Subcutaneous abdominal adipose tissue (tissue), 5 donors: ENCODE data around the gene PRDM15.

Experiments
- H3K27ac ChIP-seq: one replicate; pipeline ENCODE4 v1.7.0; 2013; ENCODE audit warnings: low read depth, mild to moderate bottlenecking, inconsistent platforms, low read length, moderate library complexity
- H3K27me3 ChIP-seq, 5 donors: one replicate each; pipeline ENCODE4 v1.7.0; 2013; ENCODE audit warnings: low read length in 5 of 5, inconsistent platforms in 1 of 5; ENCODE audit not compliant: control insufficient read depth in 5 of 5, insufficient read depth in 4 of 5
- H3K36me3 ChIP-seq, 5 donors: one replicate each; pipeline ENCODE4 v1.7.0; 2013; ENCODE audit warnings: low read length in 5 of 5; ENCODE audit not compliant: control insufficient read depth in 5 of 5, insufficient read depth in 5 of 5
- H3K4me1 ChIP-seq, 5 donors: one replicate each; pipeline ENCODE4 v1.7.0; 2013; ENCODE audit warnings: low read length in 5 of 5, mild to moderate bottlenecking in 3 of 5, moderate library complexity in 1 of 5; ENCODE audit not compliant: control insufficient read depth in 5 of 5, insufficient read depth in 5 of 5
- H3K4me3 ChIP-seq, 5 donors: one replicate each; pipeline ENCODE4 v1.7.0; 2013; ENCODE audit warnings: low read length in 5 of 5, low read depth in 1 of 5
- H3K9ac ChIP-seq, 5 donors: one replicate each; pipeline ENCODE4 v1.7.0; 2013; ENCODE audit warnings: low read length in 5 of 5, mild to moderate bottlenecking in 4 of 5, moderate library complexity in 3 of 5
- H3K9me3 ChIP-seq, 5 donors: one replicate each; pipeline ENCODE4 v1.7.0; 2013; ENCODE audit warnings: low read length in 5 of 5; ENCODE audit not compliant: control insufficient read depth in 5 of 5
- donor health status: healthy.
- donor health status: healthy.
- donor health status: healthy.
- donor health status: healthy.
- donor health status: healthy.

Gene PRDM15

DNA sequence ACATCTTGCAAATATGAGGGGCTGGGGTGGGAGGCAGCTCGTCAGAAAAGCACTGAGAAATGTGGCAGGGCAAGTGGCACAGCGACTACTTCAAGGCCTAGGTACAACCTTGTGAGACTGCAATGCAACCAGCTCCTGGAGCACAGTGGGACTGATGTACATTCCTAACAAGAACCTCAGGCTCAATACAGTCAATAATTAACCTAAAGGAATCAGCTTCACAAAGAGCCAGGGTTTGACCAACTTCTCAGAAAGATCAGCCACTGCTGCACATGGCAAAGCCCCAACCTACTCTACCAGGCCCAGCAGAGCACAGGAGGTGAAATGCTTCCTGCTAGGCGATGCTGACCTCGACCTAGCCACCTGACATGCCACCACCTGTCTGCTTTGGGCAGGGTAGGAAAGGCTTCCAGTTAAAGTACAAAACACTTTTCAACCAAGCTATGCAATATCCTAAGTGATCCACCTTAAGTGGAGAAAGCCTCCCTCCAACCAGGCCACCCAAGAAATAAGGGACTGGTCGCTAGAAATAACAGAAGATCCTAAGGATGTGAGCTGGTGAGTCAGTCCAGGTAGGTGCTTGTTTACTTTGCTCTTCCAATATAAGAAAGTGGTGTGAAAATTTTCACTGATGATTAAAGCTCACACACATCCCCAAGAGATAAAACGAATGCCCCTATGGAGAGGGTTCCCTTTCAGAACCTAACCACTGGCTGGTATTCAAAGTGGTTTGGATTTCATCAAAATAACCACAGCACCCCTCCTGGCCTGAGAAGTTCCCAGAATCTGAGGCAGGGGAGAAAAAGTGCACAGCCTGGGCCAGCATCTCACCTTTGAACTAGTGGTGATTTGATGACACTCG lies 114.4 kb downstream of the PRDM15 start:
- Histone ChIP-seq H3K4me1 (peaks cover 0 to 42% (median 33%) of the 10 kb centered on the region in 5 donors), H3K4me3 (no peak overlapping the region), H3K9ac (no peak overlapping the region)

DNA sequence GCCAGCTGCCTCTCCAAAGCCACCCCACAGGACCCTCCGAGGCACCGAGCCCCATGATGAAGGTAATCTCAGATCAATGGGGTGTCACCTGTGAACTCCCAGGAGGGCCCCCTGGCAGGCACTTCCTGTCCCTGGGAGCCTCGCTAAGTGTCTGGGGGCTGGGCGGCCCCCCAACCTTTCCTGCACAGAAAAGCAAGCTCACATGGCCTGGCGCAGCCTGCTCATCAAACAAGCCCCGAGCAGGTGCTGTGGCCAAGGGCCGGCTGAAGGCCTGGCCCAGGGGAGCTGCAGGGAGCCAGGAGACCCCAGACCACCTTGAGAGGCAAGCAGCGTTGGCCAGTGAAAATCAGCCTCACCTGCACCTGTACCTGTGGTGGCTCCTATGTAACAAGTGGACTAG lies 115.1 kb downstream of the PRDM15 start:
- H3K9ac ChIP-seq, result no peak overlapping the region
- H3K36me3 ChIP-seq, result no peaks in the 10 kb centered on the region
- H3K4me1 ChIP-seq, result peaks cover 0 to 41% (median 33%) of the 10 kb centered on the region in 5 donors
- H3K27ac ChIP-seq, result no peak overlapping the region
- H3K4me3 ChIP-seq, result no peak overlapping the region
- H3K9me3 ChIP-seq, result no peaks in the 10 kb centered on the region
- peaks cover 59 to 91% (median 90%) of the 10 kb centered on the region in 5 donors for H3K27me3 ChIP-seq

More for the DNA sequence above, 114.4 kb downstream of the PRDM15 start:
- Histone ChIP-seq H3K9me3 (no peaks in the 10 kb centered on the region), H3K36me3 (no peaks in the 10 kb centered on the region), H3K27ac (no peak overlapping the region), H3K27me3 (peaks cover 64 to 94% (median 90%) of the 10 kb centered on the region in 5 donors)

DNA sequence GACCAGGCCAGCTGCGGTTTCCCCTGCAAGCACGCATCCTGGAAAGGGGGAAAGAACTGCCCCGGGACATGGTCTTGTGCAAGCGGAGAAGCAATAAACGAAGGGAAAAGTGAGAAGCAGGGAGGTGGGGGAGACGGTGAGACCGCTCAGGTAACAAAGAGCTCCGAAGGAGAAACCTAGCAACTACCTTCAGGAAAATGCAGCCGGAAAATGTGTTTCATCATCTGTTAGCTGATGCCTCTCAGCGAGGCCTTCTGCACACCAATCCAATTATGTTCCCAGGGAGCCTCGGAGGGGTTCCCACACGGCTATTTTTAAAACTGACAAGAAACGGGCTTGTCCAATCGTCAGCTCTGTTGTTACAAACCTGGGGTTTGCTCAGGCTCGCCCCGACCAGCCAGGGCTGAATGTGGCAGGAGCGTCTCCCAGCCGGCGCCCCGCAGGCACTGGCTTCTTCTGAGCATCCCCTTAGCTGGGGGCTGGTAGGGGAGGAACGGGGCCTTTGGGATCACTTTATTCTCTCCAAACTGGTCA lies 115.7 kb downstream of the PRDM15 start:
- H3K4me1 ChIP-seq, result peaks cover 0 to 35% (median 29%) of the 10 kb centered on the region in 5 donors
- no peaks in the 10 kb centered on the region for H3K9me3 ChIP-seq
- peaks cover 57 to 86% (median 85%) of the 10 kb centered on the region in 5 donors for H3K27me3 ChIP-seq
- H3K4me3 ChIP-seq, result no peak overlapping the region
- no peaks in the 10 kb centered on the region for H3K36me3 ChIP-seq
- H3K9ac ChIP-seq, result no peak overlapping the region
- H3K27ac ChIP-seq, result no peak overlapping the region

DNA sequence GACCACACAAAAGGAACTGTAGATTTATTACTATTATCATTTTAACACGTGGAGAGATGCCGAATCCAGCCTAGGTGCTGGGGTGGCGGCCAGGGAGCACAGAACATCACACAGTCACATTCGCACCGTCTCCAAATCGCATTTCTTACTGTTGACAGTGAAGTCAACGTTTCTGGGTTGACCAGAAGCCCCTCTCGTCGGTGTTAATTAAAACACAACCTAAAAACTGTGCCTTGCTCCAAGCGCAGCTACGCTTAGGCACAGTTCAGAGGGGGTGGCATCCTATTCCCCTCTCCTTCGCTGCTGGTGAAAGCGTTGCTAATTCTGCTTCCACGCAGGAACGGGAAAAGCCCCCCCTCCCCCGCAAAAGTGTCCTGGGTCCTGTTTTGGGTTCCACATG lies 116.4 kb downstream of the PRDM15 start:
- H3K27me3 ChIP-seq, result peaks cover 54 to 79% (median 78%) of the 10 kb centered on the region in 5 donors
- no peak overlapping the region for H3K4me3 ChIP-seq
- peaks cover 0 to 28% (median 22%) of the 10 kb centered on the region in 5 donors for H3K4me1 ChIP-seq
- no peaks in the 10 kb centered on the region for H3K36me3 ChIP-seq
- no peak overlapping the region for H3K27ac ChIP-seq
- no peak overlapping the region for H3K9ac ChIP-seq
- H3K9me3 ChIP-seq, result no peaks in the 10 kb centered on the region

DNA sequence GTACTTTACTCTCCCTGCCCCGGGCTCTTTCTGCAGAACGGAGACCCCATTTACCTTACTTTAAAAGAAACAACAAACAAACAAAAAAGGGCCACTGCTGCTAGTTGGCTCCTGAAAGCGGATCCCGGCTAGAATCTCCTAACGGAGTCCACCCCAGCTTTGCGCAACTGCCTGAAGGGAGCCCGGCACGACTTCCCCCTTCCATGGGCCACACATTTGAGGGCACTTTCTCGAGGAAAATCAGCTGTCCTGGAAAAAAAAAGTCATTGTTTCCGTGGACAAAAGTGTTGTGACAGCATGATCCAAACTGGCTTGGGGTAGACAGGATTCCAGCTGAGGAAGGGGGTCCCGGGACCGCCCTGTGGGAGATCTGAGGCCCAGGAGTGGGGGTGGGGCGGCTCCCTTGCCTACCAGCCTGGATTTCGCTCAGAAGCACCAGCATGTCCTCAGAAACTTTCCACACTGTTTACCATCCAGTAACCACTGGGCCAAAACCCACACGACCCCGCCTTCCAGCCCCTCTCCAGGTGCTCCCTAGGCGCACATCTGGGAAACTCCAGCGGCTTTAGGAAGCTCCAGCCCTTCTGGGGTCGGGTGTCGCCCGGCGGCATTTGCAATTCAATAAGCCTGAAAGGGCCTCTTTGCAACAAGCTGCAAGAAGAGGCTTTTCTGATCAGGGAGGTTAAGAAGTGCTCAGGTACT lies 117.1 kb downstream of the PRDM15 start:
- H3K27me3 ChIP-seq, result peaks cover 49 to 74% (median 71%) of the 10 kb centered on the region in 5 donors
- peak overlapping the region in 4 of 5 donors; percentile 23 to 49 (median 35) for H3K4me3 ChIP-seq
- H3K4me1 ChIP-seq, result peaks cover 0 to 26% (median 20%) of the 10 kb centered on the region in 5 donors
- H3K27ac ChIP-seq, result no peak overlapping the region
- H3K36me3 ChIP-seq, result no peaks in the 10 kb centered on the region
- no peaks in the 10 kb centered on the region for H3K9me3 ChIP-seq
- peak overlapping the region in 2 of 5 donors; percentile 2 to 20 for H3K9ac ChIP-seq

DNA sequence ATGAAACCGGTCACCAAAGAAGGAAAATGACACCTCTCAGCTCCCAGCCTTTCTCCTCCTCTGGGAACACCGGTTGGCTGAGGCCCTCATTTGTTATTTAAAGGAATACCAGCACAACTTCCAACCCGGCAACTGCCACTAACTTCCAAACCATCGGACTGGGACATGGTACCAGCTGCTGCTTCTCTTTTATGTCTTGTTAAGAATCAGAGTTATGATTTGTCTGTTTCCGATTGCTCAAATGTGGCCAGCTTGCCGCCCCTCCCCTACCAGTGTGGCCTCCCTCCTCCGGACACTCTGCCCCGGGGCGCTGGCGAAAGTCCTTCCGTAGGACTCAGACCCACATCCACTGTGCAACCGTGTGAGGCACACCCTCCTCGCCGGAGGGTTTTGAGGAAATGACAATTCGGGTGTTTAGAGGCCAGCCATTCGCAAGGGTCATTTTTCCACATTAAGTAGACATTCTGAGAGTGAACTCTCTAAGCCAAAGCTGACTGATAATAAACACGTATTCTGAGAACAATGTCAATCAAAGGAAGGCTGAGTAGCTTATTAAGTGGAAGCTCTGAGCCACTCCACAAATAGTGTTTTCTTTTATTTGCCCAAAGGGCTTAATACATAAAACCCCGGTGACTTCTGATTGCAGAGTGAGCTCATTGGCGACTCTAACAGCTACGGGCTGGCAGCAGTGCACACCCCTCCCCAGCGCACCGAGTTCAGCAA lies 117.8 kb downstream of the PRDM15 start:
- Histone ChIP-seq H3K36me3 (no peaks in the 10 kb centered on the region), H3K27me3 (peaks cover 48 to 68% (median 67%) of the 10 kb centered on the region in 5 donors), H3K9me3 (no peaks in the 10 kb centered on the region), H3K4me1 (peaks cover 0 to 21% (median 15%) of the 10 kb centered on the region in 5 donors), H3K9ac (peak overlapping the region in 1 of 5 donors; percentile 2), H3K4me3 (peak overlapping the region; percentile 23 to 49 (median 42)), H3K27ac (no peak overlapping the region)

DNA sequence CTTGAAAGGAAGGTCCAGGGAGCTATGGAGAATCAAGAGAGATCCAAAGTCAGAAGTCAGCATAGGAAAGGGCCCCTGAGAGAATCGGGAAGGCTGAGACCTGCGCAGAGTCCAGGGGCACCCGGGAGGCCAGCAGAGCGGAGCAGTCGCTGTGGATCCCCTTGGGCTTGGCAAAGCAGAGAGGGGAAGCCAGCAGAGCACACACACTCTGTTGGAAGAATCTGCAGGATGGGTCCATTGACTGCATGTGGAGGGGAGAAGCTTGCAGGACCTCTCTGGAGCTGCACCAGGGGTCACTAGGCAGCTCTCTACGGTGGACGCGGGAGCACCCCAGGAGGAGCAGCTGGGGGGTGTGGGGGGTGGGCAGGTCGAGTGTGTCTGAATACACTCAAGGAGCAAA lies 118.7 kb downstream of the PRDM15 start:
- Histone ChIP-seq H3K9me3 (no peaks in the 10 kb centered on the region), H3K36me3 (no peaks in the 10 kb centered on the region), H3K27ac (no peak overlapping the region), H3K4me3 (no peak overlapping the region), H3K4me1 (peaks cover 0 to 19% (median 15%) of the 10 kb centered on the region in 5 donors), H3K9ac (no peak overlapping the region), H3K27me3 (peaks cover 39 to 60% (median 59%) of the 10 kb centered on the region in 5 donors)

DNA sequence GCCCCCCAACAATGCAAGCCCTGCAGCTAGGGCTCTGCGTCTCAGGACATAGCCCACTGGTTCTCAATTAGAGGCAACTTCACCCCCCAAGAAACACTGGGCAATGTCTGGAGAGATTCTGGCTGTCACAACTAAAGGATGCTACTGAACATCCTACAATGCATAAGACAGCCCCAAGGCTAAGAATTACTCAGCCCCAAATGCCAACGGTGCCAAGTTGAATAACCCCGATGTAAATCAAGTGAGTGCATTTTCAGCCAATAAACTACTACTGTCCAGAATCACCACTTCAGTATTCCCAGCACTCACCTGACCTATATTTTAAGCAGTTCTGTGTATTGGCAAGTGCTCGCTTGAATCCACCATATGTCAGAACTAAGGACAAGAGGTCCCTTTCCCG lies 119.2 kb downstream of the PRDM15 start:
- no peak overlapping the region for H3K9ac ChIP-seq
- no peaks in the 10 kb centered on the region for H3K9me3 ChIP-seq
- H3K36me3 ChIP-seq, result no peaks in the 10 kb centered on the region
- no peak overlapping the region for H3K27ac ChIP-seq
- H3K4me3 ChIP-seq, result no peak overlapping the region
- peaks cover 0 to 19% (median 15%) of the 10 kb centered on the region in 5 donors for H3K4me1 ChIP-seq
- H3K27me3 ChIP-seq, result peaks cover 35 to 59% (median 55%) of the 10 kb centered on the region in 5 donors

DNA sequence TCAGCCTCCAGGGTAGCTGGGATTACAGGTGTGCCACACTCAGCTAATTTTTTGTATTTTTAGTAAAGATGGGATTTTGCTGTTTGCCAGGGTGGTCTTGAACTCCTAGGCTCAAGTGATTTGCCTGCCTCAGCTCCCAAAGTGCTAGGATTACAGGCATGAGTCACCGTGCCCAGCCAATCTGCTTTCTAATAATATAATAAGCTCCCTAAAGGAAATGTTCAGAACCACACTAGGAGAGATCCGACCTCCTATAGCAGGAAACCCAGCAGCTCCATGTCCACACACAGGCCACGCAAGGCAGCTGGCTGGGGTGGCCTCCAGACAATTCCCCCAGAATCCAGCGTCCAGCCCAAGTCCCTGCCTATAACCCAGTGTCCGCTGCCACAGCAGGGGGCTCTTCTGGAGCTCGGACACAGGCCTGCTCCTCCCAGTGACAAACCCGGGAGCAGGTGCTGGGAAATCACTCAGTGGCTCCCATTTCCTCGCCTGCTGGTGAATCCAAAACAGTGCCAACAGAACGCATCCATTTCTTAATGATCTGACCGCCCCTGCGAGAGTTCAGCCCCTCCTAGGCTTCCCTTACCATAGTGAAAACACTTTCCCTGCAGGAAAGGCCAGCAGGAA lies 119.8 kb downstream of the PRDM15 start:
- H3K9ac ChIP-seq, result no peak overlapping the region
- no peaks in the 10 kb centered on the region for H3K9me3 ChIP-seq
- peaks cover 34 to 56% (median 49%) of the 10 kb centered on the region in 5 donors for H3K27me3 ChIP-seq
- H3K4me1 ChIP-seq, result peaks cover 0 to 19% (median 15%) of the 10 kb centered on the region in 5 donors
- H3K36me3 ChIP-seq, result no peaks in the 10 kb centered on the region
- no peak overlapping the region for H3K27ac ChIP-seq
- no peak overlapping the region for H3K4me3 ChIP-seq
